ENCODE measurements around the gene SNTG2. TPM values are rescaled to one million over a fixed set of nuclear protein-coding genes. Genes with fewer than 3 reads are reported as not detected.
"Not testable (repeated sequence)": the region's sequence is repeated elsewhere in the genome, so short reads cannot be mapped to it uniquely, and the experiment has no call there.

The SNTG2 gene
- total RNA-seq (2014; rRNA removed; shearing (Covaris generic)), result not detected in 2 replicates

DNA sequence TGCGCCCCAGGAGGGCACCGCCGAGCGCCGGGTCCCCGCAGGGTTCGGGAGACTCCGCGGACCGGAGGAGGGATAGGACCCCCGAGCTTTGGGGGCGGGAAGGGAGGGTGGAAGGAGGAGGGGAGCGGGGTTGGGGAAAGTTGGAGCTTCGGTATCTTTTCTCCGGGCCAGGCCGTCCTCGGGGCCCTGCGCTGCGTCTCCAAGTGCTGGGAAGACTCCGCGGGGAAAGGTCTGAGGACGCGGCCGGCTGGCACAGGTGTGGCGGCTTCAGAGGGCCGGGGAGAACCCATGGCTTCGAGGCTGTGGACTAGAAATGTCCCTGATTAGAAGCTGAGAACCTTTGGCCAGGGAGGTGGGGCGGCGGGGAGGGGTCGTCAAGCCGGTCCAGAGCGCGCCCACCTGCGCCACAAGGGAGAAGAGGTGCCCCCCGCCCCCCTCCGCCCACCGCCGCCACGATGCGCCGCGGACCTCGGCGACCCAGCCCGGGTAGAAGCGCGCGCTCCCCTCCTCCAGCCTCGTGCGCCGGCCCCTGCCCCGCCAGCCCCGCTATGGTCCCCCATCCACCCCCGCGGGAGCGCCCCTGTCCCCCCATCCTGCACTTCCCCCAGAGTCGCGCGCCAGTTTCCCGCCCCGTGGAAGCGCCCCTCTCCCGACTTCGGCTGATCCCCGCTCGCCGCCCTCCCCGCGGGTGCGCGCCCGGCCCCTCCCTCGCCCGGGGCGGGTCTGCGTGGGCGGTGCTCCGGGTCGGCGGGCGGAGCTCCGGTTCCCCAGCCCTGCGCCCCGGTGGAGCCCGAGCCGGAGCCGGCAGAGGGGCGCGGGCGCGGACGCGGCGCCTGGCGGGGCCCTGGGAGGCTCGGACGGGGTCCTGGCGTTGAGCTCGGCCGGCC lies at the start of gene SNTG2:
SNTG2 (plus strand) TSS at position 770 of the 887 bp plus-strand sequence. CDS start 148 bp downstream, outside the sequence.
- in situ Hi-C loops (cut with HindIII; ENCODE audit: low sequenced_read_pairs), result no loop called here
- no peak for DNase-seq (ENCODE audit: low spot score)

DNA sequence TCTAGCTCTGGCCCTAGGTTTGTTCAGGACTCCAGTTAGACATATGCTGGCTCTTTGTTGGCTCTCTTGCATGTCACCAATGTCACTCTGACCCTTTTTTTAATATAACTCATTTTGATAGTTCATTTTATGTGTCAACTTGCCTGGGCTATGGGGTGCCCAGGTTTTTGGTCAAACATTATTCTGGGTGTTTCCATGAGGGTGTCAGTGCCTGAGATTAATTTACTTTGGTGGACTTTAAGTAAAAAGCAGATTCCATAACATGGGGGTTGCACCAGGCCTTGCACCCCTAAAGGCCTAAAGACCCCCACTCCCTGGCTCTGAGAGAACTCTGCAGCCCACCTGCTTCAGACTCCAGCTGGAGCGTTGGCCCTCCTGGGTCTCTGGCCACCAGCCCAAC lies 48.1 kb upstream of the SNTG2 start:
- DNase-seq (ENCODE audit: low spot score), result no peak
- in situ Hi-C loops (cut with HindIII; ENCODE audit: low sequenced_read_pairs), result no loop called here

DNA sequence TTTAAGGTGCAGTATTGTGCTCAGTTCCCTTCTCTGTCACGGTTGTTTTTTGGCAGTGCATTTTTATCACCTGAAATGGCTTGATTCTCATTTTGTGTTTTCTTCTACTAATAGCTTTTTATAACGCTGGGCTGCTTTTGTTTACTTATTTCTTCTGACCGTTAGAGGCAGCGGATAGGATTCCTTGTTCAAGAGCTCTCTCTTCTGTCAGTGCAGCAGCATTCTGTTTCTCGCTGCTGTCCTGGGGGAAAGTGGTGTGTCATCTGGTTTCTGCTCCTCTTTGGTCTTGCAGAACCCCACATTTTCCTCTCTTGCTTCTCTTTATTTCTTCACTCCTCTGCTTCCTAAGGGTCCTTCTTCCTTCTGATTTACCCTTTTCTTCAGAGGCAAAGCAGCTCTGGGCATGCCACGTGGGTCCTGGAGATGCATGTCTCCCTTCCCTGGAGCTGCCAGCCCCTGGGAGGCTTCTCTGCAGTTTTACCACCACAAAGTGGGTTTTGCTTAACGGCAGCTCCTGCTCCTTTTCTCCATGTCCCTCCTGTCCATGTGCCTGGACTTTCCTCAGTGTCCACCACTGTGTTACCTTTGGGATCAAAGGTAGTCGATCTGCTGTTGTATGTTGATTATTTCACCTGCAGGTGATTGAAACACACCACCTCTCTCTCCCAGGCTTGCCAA lies 47.3 kb upstream of the SNTG2 start:
- in situ Hi-C loops (cut with HindIII; ENCODE audit: low sequenced_read_pairs), result no loop called here
- DNase-seq (ENCODE audit: low spot score), result no peak

DNA sequence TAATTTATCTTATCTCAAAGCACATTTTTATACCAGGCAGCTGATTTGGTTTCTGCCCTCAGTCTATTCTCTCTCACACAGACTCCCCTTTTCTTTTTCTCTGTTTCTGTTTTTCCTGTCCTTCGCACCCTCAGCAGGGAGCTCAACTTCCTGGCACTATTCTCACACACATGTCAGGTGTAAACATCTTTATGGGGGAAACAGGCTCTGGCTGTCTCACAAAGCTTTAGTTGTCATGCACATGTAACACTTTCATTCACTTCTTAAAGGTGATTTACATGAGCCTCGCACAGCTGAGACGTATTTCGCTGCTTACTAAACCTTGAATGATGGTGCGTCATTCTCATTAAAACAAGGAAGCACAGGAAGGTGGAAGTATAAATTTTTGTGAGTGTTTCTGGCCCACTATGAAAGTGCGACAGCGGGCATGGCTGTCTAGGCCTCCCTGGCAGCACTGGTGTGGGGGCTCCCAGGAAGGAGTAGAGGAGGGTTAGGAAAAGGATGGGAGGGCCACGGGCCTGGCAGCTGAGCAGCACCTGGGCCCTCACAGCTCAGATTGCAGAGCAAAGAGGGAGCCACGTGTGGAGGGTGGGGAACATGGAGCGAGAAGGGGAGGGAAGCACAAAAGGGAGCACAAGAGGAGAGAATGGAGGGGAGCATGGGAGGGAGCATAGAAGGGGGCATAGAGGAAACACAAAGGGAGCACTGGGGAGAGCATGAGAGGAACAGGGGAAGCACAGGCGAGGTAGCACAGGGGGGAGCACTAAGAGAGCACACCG lies 46.2 kb upstream of the SNTG2 start:
- in situ Hi-C loops (cut with HindIII; ENCODE audit: low sequenced_read_pairs), result no loop called here
- no peak for DNase-seq (ENCODE audit: low spot score)

DNA sequence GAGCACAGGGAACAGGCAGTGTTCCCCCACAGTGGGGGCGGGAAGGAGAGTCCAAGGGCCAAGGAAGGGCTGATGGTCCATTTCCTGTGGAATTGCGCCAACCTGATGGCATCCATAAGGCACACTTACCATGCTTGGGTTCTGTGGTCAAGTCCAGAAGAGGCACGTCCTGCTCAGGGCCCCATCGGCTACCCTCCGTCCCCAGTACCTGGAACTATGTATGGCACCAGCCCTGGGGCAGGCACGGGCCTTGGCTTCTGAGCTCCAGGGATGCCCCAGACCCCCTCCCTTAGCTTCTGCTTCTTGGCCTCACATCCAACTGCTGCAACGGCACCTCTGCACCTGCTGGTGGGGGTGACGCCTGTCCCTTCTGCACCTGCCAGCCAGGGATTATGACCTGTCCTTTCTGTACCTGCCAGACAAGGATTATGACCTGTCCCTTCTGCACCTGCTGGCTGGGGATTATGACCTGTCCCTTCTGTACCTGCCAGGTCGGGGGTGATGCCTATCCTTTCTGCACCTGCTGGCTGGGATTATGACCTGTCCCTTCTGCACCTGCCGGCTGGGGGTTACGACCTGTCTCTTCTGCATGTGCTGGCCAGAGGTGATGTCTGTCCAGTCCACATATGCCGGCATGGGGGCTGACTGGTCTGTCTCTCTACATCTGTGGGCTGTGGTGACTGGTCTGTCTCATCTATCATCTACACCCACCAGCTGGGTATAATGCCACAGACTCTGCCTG lies 45.4 kb upstream of the SNTG2 start:
- in situ Hi-C loops (cut with HindIII; ENCODE audit: low sequenced_read_pairs), result no loop called here

DNA sequence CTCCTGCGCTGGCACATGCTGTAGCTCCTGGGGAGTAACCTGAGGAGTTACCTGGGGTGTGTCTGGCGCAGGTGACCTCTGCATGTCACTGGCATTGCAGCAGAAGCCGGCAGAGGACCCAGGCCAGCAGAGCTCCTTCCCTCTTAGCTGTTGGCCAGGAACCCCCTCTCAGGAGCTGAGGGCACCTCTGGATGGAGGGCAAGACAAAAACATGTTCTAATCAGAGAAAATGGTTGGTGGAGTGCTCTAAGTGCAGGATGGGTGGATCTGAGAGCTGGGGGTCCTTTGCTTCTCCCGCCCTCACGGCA lies 44.9 kb upstream of the SNTG2 start:
- in situ Hi-C loops (cut with HindIII; ENCODE audit: low sequenced_read_pairs), result no loop called here
- no peak for DNase-seq (ENCODE audit: low spot score)

More for the DNA sequence above, 45.4 kb upstream of the SNTG2 start:
- DNase-seq (ENCODE audit: low spot score), result no peak

DNA sequence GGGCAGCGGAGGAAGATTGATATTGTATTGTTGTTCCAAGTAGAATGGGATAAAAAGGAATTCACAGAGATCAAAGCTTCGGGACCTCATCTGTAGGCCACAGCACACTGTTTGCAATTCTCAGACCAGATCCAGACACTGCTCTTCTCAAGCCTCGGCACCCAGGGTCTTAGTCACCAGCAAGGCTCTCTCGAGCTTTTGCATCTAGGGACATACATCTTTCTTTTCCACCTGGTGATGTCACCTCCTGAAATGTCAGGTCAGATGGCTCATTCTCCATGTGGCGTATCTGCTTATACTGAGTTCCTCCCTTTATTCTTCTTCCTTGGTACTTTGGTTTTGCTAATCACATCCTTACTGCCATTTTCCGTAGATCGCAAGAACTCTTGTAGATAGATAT lies 42.9 kb upstream of the SNTG2 start:
- in situ Hi-C loops (cut with HindIII; ENCODE audit: low sequenced_read_pairs), result no loop called here
- no peak for DNase-seq (ENCODE audit: low spot score)

DNA sequence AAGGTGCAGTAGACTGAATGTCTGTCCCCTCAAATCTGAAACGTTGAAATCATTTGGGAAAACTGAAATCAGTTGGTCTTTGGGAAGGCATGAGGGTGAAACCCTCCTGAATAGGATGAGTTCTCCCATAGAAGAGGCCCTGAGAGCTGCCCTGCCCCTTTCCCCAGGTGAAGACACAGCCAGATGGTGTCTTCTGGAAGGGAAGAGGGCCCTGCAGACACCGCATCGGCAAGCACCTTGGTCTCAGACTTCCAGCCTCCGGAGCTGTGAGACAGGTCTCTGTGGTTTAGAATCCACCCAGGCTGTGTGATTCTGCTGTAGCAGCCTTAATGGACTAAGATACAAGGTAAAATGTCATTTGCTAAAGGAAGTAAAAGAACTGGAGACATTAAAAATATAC lies 42.1 kb upstream of the SNTG2 start:
- in situ Hi-C loops (cut with HindIII; ENCODE audit: low sequenced_read_pairs), result no loop called here
- no peak for DNase-seq (ENCODE audit: low spot score)

DNA sequence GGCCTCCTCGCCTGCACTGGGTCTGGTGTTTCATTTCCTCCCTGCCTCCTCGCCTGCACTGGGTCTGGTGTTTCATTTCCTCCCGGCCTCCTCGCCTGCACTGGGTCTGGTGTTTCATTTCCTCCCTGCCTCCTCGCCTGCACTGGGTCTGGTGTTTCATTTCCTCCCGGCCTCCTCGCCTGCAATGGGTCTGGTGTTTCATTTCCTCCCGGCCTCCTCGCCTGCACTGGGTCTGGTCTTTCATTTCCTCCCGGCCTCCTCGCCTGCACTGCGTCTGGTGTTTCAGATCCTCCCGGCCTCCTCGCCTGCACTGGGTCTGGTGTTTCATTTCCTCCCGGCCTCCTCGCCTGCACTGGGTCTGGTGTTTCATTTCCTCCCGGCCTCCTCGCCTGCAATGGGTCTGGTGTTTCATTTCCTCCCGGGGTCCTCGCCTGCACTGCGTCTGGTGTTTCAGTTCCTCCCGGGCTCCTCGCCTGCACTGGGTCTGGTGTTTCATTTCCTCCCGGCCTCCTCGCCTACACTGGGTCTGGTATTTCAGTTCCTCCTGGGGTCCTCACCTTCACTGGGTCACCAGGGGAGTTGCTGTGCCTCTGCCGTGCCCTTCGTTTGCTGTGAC lies 40.8 kb upstream of the SNTG2 start:
- in situ Hi-C loops (cut with HindIII; ENCODE audit: low sequenced_read_pairs); DNase-seq (ENCODE audit: low spot score): not testable (repeated sequence)

DNA sequence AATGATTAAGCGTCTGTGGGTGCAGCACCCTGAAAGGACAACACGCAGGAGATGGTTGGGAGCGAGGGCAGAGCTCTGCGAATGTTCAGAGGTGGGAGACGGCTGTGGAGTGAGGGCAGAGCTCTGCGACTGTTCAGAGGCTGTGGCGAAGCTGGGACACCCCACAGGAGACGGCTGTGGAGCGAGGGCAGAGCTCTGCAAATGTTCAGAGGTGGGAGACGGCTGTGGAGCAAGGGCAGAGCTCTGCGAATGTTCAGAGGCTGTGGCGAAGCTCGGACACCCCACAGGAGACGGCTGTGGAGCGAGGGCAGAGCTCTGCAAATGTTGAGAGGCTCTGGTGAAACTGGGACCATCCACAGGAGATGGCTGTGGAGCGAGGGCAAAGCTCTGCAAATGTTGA lies 40.0 kb upstream of the SNTG2 start:
- in situ Hi-C loops (cut with HindIII; ENCODE audit: low sequenced_read_pairs), result no loop called here

DNA sequence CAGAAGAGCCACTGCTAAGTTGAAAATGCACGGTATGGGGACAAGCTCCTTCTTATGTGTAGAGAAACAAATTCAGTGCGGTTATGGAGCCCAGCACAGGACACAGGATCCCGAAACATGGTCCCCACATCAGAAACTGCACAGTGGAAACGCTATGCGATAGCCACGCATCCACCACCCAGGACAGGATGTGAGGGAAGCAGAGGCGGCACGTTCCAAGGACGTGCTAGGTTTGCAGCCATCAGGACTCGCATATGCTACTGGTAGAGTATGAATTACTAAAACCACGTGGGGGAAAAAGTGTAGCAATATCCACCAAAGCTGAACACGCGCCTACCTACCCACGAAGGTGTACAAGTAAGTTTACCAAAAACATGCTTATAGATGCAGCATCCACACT lies 34.7 kb upstream of the SNTG2 start:
- in situ Hi-C loops (cut with HindIII; ENCODE audit: low sequenced_read_pairs), result no loop called here
- no peak for DNase-seq (ENCODE audit: low spot score)

More for the DNA sequence above, 40.0 kb upstream of the SNTG2 start:
- no peak for DNase-seq (ENCODE audit: low spot score)

DNA sequence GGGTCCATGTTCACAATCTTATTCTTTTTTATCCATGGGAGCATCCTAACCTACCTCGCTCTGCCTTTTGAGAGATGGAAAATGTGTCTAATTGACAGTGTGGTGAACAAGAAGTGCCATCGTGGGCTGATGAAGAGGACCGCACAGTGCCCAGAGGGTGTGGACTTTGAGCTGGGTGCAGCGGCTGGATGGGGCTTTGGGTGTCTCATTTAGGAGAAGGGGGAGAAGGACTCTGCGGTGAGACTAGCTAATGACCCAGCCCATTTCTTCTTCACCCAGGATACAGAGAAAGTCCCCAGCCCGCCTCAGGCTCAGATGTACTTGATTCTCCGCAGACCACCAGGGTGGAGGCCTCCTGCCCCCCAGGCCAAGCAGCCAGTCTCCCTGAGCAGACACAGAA lies 33.7 kb upstream of the SNTG2 start:
- no peak for DNase-seq (ENCODE audit: low spot score)
- in situ Hi-C loops (cut with HindIII; ENCODE audit: low sequenced_read_pairs), result no loop called here

DNA sequence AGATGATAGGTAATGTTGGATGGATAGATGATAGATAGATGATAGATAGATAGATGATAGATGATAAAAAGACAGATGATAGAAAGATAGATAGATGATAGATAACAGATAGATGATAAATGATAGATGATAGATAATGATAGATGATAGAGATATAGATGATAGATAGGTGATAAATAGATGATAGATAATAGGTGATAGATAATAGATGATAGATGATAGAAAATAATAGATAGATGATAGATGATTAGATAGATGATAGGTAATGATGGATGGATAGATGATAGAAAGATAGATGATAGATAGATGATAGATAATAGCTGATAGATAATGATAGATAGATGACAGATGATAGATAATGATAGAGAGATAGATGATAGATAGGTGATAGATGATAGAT lies 31.0 kb upstream of the SNTG2 start:
- no peak for DNase-seq (ENCODE audit: low spot score)
- in situ Hi-C loops (cut with HindIII; ENCODE audit: low sequenced_read_pairs), result no loop called here

DNA sequence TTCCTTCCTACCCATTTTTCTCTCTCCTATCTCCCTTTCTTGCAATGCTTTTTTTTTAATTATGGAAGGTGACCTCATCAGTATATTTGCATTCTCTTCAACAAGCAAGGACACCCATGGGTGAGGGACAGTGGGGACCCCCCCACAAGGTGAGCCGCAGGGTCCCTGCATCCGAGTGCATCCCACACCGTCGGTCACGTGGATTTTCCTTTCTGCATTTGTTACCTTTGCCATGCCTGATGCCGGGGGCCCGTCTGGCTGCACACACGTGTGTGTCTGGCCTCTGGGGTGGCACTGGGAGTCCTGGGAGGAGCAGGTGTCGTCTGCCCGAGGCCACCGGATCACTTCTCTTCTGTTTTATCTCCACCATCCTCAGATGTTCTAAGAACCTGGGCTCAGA lies 30.1 kb upstream of the SNTG2 start:
- in situ Hi-C loops (cut with HindIII; ENCODE audit: low sequenced_read_pairs), result no loop called here
- DNase-seq (ENCODE audit: low spot score), result no peak

DNA sequence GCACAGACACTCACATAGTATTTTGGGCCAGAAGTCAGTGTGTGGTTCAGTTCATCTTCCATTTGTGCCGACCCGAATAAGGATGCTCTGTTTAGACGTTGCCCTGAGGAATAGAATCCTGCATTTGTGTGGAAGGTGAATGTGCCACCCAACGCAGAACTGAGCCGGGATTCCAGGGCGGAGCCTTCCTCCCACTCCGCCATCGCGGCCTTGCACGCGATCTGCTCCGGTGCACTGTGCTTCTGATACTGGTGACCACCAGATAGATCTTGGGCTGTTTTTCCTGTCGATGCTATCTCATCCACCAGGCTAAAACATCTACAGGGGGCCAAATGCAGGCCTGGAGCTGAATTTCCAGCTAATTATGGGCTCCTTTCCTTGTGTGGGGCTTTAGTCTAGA lies 29.6 kb upstream of the SNTG2 start:
- in situ Hi-C loops (cut with HindIII; ENCODE audit: low sequenced_read_pairs), result no loop called here
- DNase-seq (ENCODE audit: low spot score), result no peak

DNA sequence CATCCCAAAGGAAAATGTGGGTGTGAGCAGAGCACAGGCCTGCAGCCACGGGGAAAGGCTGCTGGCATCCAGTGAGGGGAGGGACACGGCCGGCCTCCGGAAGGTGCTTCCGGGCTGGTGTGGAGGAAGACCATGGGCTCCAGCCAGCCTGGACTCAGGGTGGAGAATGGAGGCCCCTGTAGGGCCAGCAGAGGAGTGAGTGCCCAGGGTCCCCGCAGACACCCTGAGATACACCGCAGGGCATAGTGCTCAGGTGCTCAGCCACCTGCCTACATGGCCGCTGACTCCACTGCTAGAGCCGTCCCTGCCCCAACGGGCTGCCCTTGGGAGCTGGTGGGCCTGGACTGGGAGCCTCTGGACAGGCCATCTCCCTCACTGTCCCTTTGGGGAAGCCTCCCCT lies 28.5 kb upstream of the SNTG2 start:
- in situ Hi-C loops (cut with HindIII; ENCODE audit: low sequenced_read_pairs), result no loop called here
- DNase-seq (ENCODE audit: low spot score), result no peak

DNA sequence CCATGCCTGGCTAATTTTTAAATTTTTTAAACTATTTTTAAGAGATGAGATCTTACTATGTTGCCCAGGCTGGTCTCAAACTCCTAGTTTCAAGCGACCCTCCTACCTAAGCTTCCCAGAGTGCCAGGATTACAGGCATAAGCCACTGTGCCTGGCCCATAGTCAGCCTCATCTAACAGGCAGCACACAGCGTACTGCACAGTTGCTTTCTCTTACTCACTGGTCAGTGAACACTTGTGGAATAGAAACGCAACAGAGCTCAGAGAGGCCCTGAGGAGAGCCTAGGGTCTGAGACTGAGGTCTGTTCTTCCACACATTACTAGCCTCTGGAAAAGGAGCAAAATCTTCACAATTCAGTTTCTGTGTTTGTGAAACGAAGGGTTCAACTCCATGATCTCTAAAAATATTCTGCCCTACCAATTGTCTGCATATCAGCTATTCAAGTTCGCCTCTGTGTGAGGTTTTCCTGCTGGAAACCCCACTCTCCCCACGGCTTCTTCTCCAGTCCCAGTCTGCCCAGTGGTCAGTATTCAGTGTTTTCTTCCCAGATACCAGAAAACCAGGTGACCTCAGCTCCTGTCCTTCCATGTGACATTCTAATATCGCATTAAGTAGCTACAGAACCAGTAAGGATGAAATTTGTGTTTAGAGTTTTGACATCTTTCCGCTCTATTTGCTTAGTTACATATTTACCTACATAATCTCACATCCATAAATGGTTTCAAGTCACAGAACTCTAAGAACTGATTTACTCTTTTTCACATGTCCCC lies 26.6 kb upstream of the SNTG2 start:
- DNase-seq (ENCODE audit: low spot score), result no peak
- in situ Hi-C loops (cut with HindIII; ENCODE audit: low sequenced_read_pairs), result no loop called here

DNA sequence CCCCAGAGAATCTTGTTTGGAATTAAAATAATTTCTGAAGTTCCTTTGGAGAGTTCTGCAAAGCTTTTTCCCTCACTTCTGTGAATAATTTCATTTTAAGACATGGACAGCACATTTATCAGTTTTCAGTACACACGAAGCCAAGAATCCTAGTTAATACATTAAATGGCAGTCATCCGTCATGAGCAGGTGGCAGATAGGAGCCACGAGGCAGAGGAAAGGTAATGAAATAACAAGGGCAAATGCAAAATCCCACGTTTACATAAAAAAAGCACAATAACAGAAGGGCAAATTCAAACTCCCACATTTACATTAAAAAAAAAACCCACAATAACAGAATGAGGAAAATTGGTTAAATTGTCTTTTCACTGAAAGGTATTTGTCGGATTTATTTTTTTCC lies 25.9 kb upstream of the SNTG2 start:
- DNase-seq (ENCODE audit: low spot score), result no peak
- in situ Hi-C loops (cut with HindIII; ENCODE audit: low sequenced_read_pairs), result no loop called here

Measured in G401 (cell line).